H9 (cell line): ENCODE measurements around the gene SPRY4. TPM values are rescaled to one million over a fixed set of nuclear protein-coding genes. Genes with fewer than 3 reads are reported as not detected.
A peak's percentile ranks its signal among the peaks of the same experiment; 100 is the strongest.

Source experiments
- DNase-seq: peaks from one replicate; pipeline ENCODE4 v3.0.0-alpha.2; 2017
- H2AFZ ChIP-seq: one replicate; pipeline ENCODE4 v1.6.1; 2013; ENCODE audit warnings: mild to moderate bottlenecking, low read length, control low read depth, moderate library complexity
- H2AK5ac ChIP-seq: 2 replicates; pipeline ENCODE4 v1.6.1; 2013; ENCODE audit warnings: low read length, control low read depth, mixed read lengths; ENCODE audit not compliant: insufficient read length
- H2BK120ac ChIP-seq: one replicate; pipeline ENCODE4 v1.6.1; 2013; ENCODE audit warnings: low read depth, mild to moderate bottlenecking, low read length, control low read depth, inconsistent platforms; ENCODE audit not compliant: poor library complexity, severe bottlenecking
- H2BK12ac ChIP-seq: 2 replicates; pipeline ENCODE4 v1.6.1; 2013; ENCODE audit warnings: low read length, control low read depth, mixed read lengths, low read depth; ENCODE audit not compliant: insufficient read length
- H2BK15ac ChIP-seq: 2 replicates; pipeline ENCODE4 v1.6.1; 2013; ENCODE audit warnings: low read depth, low read length, control low read depth
- H2BK20ac ChIP-seq: one replicate; pipeline ENCODE4 v1.6.1; 2013; ENCODE audit warnings: low read depth, mild to moderate bottlenecking, low read length, control low read depth, inconsistent platforms; ENCODE audit not compliant: poor library complexity, severe bottlenecking
- H2BK5ac ChIP-seq: 2 replicates; pipeline ENCODE4 v1.6.1; 2013; ENCODE audit warnings: low read length, control low read depth, mixed read lengths; ENCODE audit not compliant: insufficient read length
- H3K14ac ChIP-seq: 2 replicates; pipeline ENCODE4 v1.6.1; 2013; ENCODE audit warnings: low read length, control low read depth; ENCODE audit not compliant: insufficient read depth
- H3K18ac ChIP-seq: 2 replicates; pipeline ENCODE4 v1.6.1; 2013; ENCODE audit warnings: low read depth, mild to moderate bottlenecking, mixed read lengths, low read length, control low read depth; ENCODE audit not compliant: insufficient read length
- H3K23ac ChIP-seq: 2 replicates; pipeline ENCODE4 v1.6.1; 2013; ENCODE audit warnings: low read length, control low read depth, mixed read lengths, low read depth; ENCODE audit not compliant: insufficient read length
- H3K23me2 ChIP-seq: 2 replicates; pipeline ENCODE4 v1.6.1; 2013; ENCODE audit warnings: low read depth, mild to moderate bottlenecking, mixed read lengths, low read length, control low read depth; ENCODE audit not compliant: insufficient read length, poor library complexity, severe bottlenecking
- H3K27ac ChIP-seq: 2 replicates; pipeline ENCODE4 v1.5.1; 2013; ENCODE audit warnings: low read length, control low read depth, mixed read lengths, low read depth; ENCODE audit not compliant: insufficient read length
- H3K27me3 ChIP-seq: 2 replicates; pipeline ENCODE4 v1.6.1; 2013; ENCODE audit warnings: low read length, control low read depth, inconsistent platforms; ENCODE audit not compliant: insufficient read depth
- H3K4ac ChIP-seq: 2 replicates; pipeline ENCODE4 v1.6.1; 2013; ENCODE audit warnings: low read depth, mild to moderate bottlenecking, control low read depth, inconsistent platforms, low read length, moderate library complexity
- H3K4me1 ChIP-seq: 2 replicates; pipeline ENCODE4 v1.6.1; 2013; ENCODE audit warnings: low read length, control low read depth, inconsistent platforms; ENCODE audit not compliant: insufficient read depth
- H3K4me2 ChIP-seq: 2 replicates; pipeline ENCODE4 v1.6.1; 2013; ENCODE audit warnings: low read length, control low read depth, mixed read lengths; ENCODE audit not compliant: insufficient read length, insufficient read depth
- H3K56ac ChIP-seq: 2 replicates; pipeline ENCODE4 v1.6.1; 2013; ENCODE audit warnings: low read depth, mild to moderate bottlenecking, mixed read lengths, low read length, control low read depth; ENCODE audit not compliant: insufficient read length
- H3K79me1 ChIP-seq: 2 replicates; pipeline ENCODE4 v1.6.1; 2013; ENCODE audit warnings: low read depth, mild to moderate bottlenecking, moderate library complexity, low read length, control low read depth, inconsistent platforms; ENCODE audit not compliant: insufficient read depth, poor library complexity, severe bottlenecking
- H3K79me2 ChIP-seq: 2 replicates; pipeline ENCODE4 v1.6.1; 2013; ENCODE audit warnings: low read length, control low read depth, inconsistent platforms; ENCODE audit not compliant: insufficient read depth
- H3K9ac ChIP-seq: 2 replicates; pipeline ENCODE4 v1.6.1; 2013; ENCODE audit warnings: low read length, control low read depth, mixed read lengths; ENCODE audit not compliant: insufficient read length; ENCODE audit errors: extremely low read depth
- H3K9me3 ChIP-seq: one replicate; pipeline ENCODE4 v1.6.1; 2013; ENCODE audit warnings: low read depth, low read length, inconsistent platforms; ENCODE audit not compliant: control insufficient read depth
- H3T11ph ChIP-seq: one replicate; pipeline ENCODE4 v1.6.1; 2013; ENCODE audit warnings: mild to moderate bottlenecking, low read length, control low read depth, inconsistent platforms
- H4K20me1 ChIP-seq: one replicate; pipeline ENCODE4 v1.6.1; 2013; ENCODE audit not compliant: control insufficient read depth, insufficient read length, insufficient read depth
- H4K5ac ChIP-seq: 2 replicates; pipeline ENCODE4 v1.6.1; 2013; ENCODE audit warnings: low read depth, mild to moderate bottlenecking, mixed read lengths, low read length, control low read depth; ENCODE audit not compliant: insufficient read length
- H4K8ac ChIP-seq: replicated peaks from 2 replicates; pipeline ENCODE4 v1.6.1; 2013; ENCODE audit warnings: low read length, control low read depth, mixed read lengths, low read depth; ENCODE audit not compliant: insufficient read length
- H4K91ac ChIP-seq: 2 replicates; pipeline ENCODE4 v1.6.1; 2013; ENCODE audit warnings: low read depth, mild to moderate bottlenecking, moderate library complexity, mixed read lengths, low read length, control low read depth; ENCODE audit not compliant: insufficient read length
- H3K27ac Mint-ChIP-seq, 3 experiments: 2 replicates in 2 of 3; 3 replicates in 1 of 3; pipeline ENCODE4 v1.8.0; 2020 to 2021; ENCODE audit warnings: mixed read lengths in 3 of 3, mild to moderate bottlenecking in 1 of 3, moderate library complexity in 1 of 3
- H3K27me3 Mint-ChIP-seq: 2 replicates; pipeline ENCODE4 v1.8.0; 2021; ENCODE audit warnings: low read depth, mild to moderate bottlenecking, moderate library complexity, mixed read lengths
- H3K36me3 Mint-ChIP-seq, 3 experiments: 2 replicates in 2 of 3; 3 replicates in 1 of 3; pipeline ENCODE4 v1.8.0; 2020 to 2021; ENCODE audit warnings: low read depth in 3 of 3, mixed read lengths in 3 of 3; ENCODE audit not compliant: insufficient read depth in 1 of 3
- H3K4me1 Mint-ChIP-seq, 2 experiments: 2 replicates each; pipeline ENCODE4 v1.8.0; 2020; ENCODE audit warnings: mixed read lengths in 2 of 2
- H3K4me3 Mint-ChIP-seq, 2 experiments: 2 replicates in 1 of 2; 3 replicates in 1 of 2; pipeline ENCODE4 v1.8.0; 2020 to 2021; ENCODE audit warnings: mild to moderate bottlenecking in 2 of 2, mixed read lengths in 2 of 2, moderate library complexity in 1 of 2
- H3K9me3 Mint-ChIP-seq, 2 experiments: 2 replicates in 1 of 2; 3 replicates in 1 of 2; pipeline ENCODE4 v1.8.0; 2020; ENCODE audit warnings: mild to moderate bottlenecking in 2 of 2, mixed read lengths in 2 of 2, moderate library complexity in 1 of 2
- CTCF ChIP-seq: fragments of 200-600 bp; sonication (generic); conservative IDR thresholded peaks from 3 replicates; pipeline ENCODE4 v1.8.0; 2021; ENCODE audit warnings: antibody characterized with exemption, mild to moderate bottlenecking
- whole genome bisulfite sequencing: extraction: QIAGEN DNeasy Blood & Tissue Kit; methylation state at CpG from one replicate; pipeline ENCODE4 v1.1.7; 2013; ENCODE audit warnings: missing lambda C conversion rate, low lambda C conversion rate, mixed read lengths; ENCODE audit not compliant: insufficient read length; ENCODE audit errors: extremely low coverage; 5-methylcytosine and 5-hydroxymethylcytosine counted together
- total RNA-seq: library from RNA; stranded (reverse); gene quantifications from 2 replicates; pipeline ENCODE4 v1.2.1, GENCODE V29; 2021

Gene SPRY4
- total RNA-seq, 1 experiment from 2014 or later, result 92.4 TPM

GRCh38 chr5:142324136-142324870, 518 bp downstream of the SPRY4 start:
- no peak overlapping the region for H3K27ac ChIP-seq
- peaks cover 10% of the 10 kb centered on the region for H4K20me1 ChIP-seq

More at GRCh38 chr5:142324136-142324870, 518 bp downstream of the SPRY4 start:
- Histone ChIP-seq H3K4me2 (peak overlapping the region; percentile 94), H3K14ac (peak overlapping the region; percentile 45), H3K9ac (peak overlapping the region; percentile 89), H4K8ac (no peak overlapping the region), H3K9me3 (no peaks in the 10 kb centered on the region), H3K79me1 (peaks cover 1% of the 10 kb centered on the region), H3T11ph (no peak overlapping the region), H3K56ac (no peak overlapping the region), H2AK5ac (no peak overlapping the region), H2AFZ (no peak overlapping the region), H3K79me2 (peaks cover 56% of the 10 kb centered on the region), H3K27me3 (no peaks in the 10 kb centered on the region), H2BK15ac (no peak overlapping the region), H3K23me2 (peaks cover 38% of the 10 kb centered on the region), H3K23ac (no peak overlapping the region), H2BK20ac (no peak overlapping the region), H3K18ac (no peak overlapping the region), H2BK5ac (no peak overlapping the region), H2BK12ac (no peak overlapping the region), H3K4me1 (peaks cover 12% of the 10 kb centered on the region; the same call in 1 of the 2 replicates), H4K91ac (no peak overlapping the region), H4K5ac (no peak overlapping the region), H3K4ac (no peak overlapping the region), H2BK120ac (no peak overlapping the region)
- Mint-ChIP-seq H3K4me1 (peaks cover 58 to 71% of the 10 kb centered on the region in 2 experiments), H3K9me3 (peaks cover 0 to 2% of the 10 kb centered on the region in 2 experiments; a peak in 1 of 5 replicates), H3K36me3 (peaks cover 0 to 45% (median 38%) of the 10 kb centered on the region in 3 experiments; a peak in 5 of 7 replicates), H3K4me3 (peak overlapping the region; percentile 96 to 99), H3K27ac (peak overlapping the region in 2 of 3 experiments; percentile 57 to 98; a peak in 3 of 7 replicates), H3K27me3 (peaks cover 6% of the 10 kb centered on the region)
- TF ChIP-seq CTCF, result peak; percentile 37; the same call in 2 of the 3 replicates
- DNase-seq, result no peak
- no CpG with 5 or more reads among the region's 58 CpGs for WGBS
